D721Med (cell line): ENCODE results near the gene ADARB2.

Experiments
- DNase-seq: peaks from one replicate; pipeline ENCODE4 v3.0.0; 2011; ENCODE audit warnings: low spot score; ENCODE audit not compliant: insufficient read length
- FAIRE-seq: peaks from 2 replicates; lab custom pipeline; 2011; peaks lifted over from hg19 to GRCh38; lab: Jason Lieb, UNC
- TF ChIP-seq, protein P1 (sequence below): IDR thresholded peaks from 2 replicates; pipeline ENCODE4 v1.5.1; 2012; ENCODE audit warnings: mild to moderate bottlenecking, control low read depth; ENCODE audit not compliant: insufficient read depth; ENCODE audit errors: missing control alignments

ADARB2 gene

DNA sequence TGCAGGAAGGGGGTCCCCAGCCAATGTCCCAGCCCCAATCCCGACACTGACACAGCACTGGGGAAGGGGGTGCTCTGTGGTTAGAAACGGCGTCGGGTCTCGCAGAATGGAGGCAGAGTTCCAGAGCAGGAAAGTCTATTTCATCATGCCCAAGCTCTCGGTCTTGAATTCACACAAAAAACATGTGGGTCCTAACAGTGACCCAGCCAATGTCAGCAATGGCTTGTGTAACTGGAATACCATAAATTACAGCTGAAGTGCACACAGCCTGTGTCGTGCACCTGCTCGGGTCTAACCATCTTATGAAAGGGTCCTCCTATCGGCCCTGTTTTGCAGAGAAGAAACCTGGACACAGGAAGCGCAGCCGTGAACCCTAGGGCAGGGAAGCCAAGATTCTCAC is 324.1 kb downstream of the ADARB2 start:
- DNase-seq (no peak), FAIRE-seq (no peak)
- TF ChIP-seq, protein P1, sequence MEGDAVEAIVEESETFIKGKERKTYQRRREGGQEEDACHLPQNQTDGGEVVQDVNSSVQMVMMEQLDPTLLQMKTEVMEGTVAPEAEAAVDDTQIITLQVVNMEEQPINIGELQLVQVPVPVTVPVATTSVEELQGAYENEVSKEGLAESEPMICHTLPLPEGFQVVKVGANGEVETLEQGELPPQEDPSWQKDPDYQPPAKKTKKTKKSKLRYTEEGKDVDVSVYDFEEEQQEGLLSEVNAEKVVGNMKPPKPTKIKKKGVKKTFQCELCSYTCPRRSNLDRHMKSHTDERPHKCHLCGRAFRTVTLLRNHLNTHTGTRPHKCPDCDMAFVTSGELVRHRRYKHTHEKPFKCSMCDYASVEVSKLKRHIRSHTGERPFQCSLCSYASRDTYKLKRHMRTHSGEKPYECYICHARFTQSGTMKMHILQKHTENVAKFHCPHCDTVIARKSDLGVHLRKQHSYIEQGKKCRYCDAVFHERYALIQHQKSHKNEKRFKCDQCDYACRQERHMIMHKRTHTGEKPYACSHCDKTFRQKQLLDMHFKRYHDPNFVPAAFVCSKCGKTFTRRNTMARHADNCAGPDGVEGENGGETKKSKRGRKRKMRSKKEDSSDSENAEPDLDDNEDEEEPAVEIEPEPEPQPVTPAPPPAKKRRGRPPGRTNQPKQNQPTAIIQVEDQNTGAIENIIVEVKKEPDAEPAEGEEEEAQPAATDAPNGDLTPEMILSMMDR: no peak

DNA sequence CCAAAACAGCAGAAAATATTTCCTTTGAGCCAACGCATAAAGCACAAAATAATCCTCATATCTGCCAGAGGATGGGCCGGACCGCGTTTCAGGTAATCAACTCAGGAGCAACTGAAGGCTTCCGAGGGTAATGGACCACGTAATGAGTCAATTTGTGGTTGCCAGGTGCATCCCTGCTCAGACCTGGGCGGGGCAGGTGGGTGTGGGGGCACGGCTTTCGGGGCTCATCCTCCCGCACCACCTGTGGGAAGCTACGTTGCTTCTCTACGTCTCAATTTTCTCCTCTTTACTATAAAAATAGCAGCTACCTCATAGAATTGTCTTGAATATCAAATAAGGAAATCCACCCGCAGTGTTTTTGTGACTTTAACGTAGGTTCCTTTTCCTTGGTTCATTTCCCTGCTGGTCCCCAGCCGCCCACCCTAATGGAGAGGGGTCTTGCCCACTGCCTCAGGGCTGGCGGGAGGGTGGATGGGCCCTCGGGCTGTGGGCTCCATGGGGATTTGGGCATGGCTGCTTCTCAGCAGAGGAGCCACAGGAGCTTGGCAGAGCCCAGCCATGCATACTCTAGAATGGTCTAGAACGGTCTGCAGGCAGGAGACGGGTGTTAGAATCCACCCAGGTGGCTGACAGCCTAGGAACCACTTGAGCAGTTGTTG is 324.7 kb downstream of the ADARB2 start:
- TF ChIP-seq, protein P1: no peak
- FAIRE-seq (no peak), DNase-seq (no peak)

DNA sequence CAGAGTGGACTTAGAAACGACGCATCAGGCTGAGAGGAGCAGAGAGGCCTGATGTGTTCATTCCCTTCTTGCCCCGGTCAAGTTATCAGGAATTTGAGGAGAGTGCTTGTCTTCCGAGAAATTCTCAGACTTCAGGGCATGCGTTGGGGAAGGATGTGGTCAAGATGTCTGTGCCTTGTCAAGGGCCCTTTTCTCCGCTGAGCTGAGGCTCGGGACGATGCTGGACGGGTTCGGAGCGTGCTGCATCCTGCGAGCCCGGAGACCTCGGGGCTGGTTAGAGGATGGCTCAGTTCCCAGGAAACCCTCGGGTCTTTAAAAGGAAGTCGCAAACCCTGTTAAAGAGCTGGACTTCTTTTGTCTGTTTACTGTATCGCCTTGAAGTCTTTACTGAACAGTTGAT is 325.4 kb downstream of the ADARB2 start:
- DNase-seq (no peak), FAIRE-seq (no peak)
- TF ChIP-seq, protein P1: no peak

DNA sequence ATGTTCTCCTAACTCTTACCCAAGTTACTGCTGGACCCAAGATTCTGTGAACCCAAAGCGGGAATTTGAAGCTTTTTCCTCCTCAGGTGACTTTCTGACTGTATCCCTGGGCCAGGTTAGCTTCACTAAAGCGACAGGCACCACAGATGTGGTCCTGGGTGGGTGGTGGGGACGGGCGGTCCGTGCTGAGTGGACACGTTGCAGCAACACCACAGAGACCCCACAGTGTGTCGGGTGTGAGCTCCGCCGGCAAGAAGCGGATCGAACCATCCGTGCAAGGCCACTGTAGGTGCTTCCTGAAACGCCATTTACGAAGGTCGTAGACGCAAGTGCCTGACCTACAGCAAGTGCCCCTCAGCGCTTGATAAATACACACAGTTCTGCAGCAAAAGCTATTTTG is 325.9 kb downstream of the ADARB2 start:
- no peak for DNase-seq
- no peak for FAIRE-seq

DNA sequence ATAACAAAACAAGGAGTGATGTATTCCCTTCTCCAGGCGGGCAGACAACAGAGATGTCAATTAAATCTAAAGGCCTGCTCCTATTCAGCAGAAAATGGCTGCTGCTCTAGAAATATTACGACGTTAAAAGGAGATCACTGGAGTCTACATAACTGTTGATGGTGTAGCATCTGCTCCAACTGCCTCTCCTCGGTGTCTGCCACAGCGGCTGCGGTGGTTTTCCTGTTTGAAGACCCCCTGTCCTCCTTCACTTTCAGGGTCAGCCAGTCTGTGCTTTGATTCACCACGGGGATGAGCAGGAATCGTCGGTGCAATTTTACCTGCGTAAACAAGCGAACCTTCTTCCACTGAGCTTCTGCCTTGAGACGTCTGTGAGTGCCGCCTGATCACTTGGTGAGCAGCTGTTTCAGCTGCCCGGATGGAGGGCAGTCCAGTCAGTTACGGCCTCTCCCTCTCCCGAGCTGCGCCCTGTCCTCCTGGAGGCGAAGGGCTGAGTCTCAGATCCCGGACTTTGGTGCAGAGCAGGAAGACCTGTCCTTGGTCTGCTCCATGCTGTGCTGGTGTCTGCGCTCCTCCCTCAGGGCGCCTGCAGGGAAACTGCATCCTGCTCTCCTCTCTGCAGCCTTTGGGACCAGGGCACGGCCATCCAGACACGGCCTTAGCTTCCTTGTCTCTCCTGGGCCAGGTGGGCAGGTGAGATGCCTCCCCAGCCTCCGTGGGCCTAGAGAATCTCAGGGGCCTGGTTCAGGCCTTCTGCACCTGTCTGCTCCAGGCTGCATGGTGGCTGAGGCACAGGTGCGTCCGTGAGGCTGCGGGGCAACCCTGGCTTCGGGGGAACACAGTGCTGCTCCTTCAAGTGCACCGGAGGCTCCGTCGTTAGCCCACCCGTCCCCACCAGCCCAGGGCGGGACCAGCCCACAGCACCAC is 326.6 kb downstream of the ADARB2 start:
- DNase-seq (no peak), FAIRE-seq (no peak)
- TF ChIP-seq, protein P1: no peak

More for the DNA sequence above, 325.9 kb downstream of the ADARB2 start:
- TF ChIP-seq, protein P1: no peak

DNA sequence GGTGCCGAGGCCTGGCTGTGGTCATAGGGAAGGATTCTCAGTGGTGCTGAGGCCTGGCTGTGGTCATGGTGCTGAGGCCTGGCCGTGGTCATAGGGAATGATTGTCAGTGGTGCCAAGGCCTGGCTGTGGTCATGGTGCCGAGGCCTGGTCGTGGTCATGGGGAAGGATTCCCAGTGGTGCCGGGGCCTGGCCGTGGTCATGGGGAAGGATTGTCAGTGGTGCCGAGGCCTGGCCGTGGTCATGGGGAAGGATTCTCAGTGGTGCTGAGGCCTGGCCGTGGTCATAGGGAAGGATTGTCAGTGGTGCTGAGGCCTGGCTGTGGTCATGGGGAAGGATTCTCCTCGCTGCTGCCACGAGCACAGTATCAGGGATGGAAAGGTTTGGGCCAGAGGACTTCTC is 327.3 kb downstream of the ADARB2 start:
- FAIRE-seq: no peak
- no peak for DNase-seq
- TF ChIP-seq, protein P1: no peak
